H9 (cell line): Measurements from ENCODE around the gene KCNE4. TPM values are rescaled to one million over a fixed set of nuclear protein-coding genes. Genes with fewer than 3 reads are reported as not detected.

Experiments used
- DNase-seq: peaks from one replicate; pipeline ENCODE4 v3.0.0-alpha.2; 2017
- H2AFZ ChIP-seq: one replicate; pipeline ENCODE4 v1.6.1; 2013; ENCODE audit warnings: mild to moderate bottlenecking, low read length, control low read depth, moderate library complexity
- H2AK5ac ChIP-seq: 2 replicates; pipeline ENCODE4 v1.6.1; 2013; ENCODE audit warnings: low read length, control low read depth, mixed read lengths; ENCODE audit not compliant: insufficient read length
- H2BK120ac ChIP-seq: one replicate; pipeline ENCODE4 v1.6.1; 2013; ENCODE audit warnings: low read depth, mild to moderate bottlenecking, low read length, control low read depth, inconsistent platforms; ENCODE audit not compliant: poor library complexity, severe bottlenecking
- H2BK12ac ChIP-seq: 2 replicates; pipeline ENCODE4 v1.6.1; 2013; ENCODE audit warnings: low read length, control low read depth, mixed read lengths, low read depth; ENCODE audit not compliant: insufficient read length
- H2BK15ac ChIP-seq: 2 replicates; pipeline ENCODE4 v1.6.1; 2013; ENCODE audit warnings: low read depth, low read length, control low read depth
- H2BK20ac ChIP-seq: one replicate; pipeline ENCODE4 v1.6.1; 2013; ENCODE audit warnings: low read depth, mild to moderate bottlenecking, low read length, control low read depth, inconsistent platforms; ENCODE audit not compliant: poor library complexity, severe bottlenecking
- H2BK5ac ChIP-seq: 2 replicates; pipeline ENCODE4 v1.6.1; 2013; ENCODE audit warnings: low read length, control low read depth, mixed read lengths; ENCODE audit not compliant: insufficient read length
- H3K14ac ChIP-seq: 2 replicates; pipeline ENCODE4 v1.6.1; 2013; ENCODE audit warnings: low read length, control low read depth; ENCODE audit not compliant: insufficient read depth
- H3K18ac ChIP-seq: 2 replicates; pipeline ENCODE4 v1.6.1; 2013; ENCODE audit warnings: low read depth, mild to moderate bottlenecking, mixed read lengths, low read length, control low read depth; ENCODE audit not compliant: insufficient read length
- H3K23ac ChIP-seq: 2 replicates; pipeline ENCODE4 v1.6.1; 2013; ENCODE audit warnings: low read length, control low read depth, mixed read lengths, low read depth; ENCODE audit not compliant: insufficient read length
- H3K23me2 ChIP-seq: 2 replicates; pipeline ENCODE4 v1.6.1; 2013; ENCODE audit warnings: low read depth, mild to moderate bottlenecking, mixed read lengths, low read length, control low read depth; ENCODE audit not compliant: insufficient read length, poor library complexity, severe bottlenecking
- H3K27ac ChIP-seq: 2 replicates; pipeline ENCODE4 v1.5.1; 2013; ENCODE audit warnings: low read length, control low read depth, mixed read lengths, low read depth; ENCODE audit not compliant: insufficient read length
- H3K27me3 ChIP-seq: 2 replicates; pipeline ENCODE4 v1.6.1; 2013; ENCODE audit warnings: low read length, control low read depth, inconsistent platforms; ENCODE audit not compliant: insufficient read depth
- H3K4ac ChIP-seq: 2 replicates; pipeline ENCODE4 v1.6.1; 2013; ENCODE audit warnings: low read depth, mild to moderate bottlenecking, control low read depth, inconsistent platforms, low read length, moderate library complexity
- H3K4me1 ChIP-seq: 2 replicates; pipeline ENCODE4 v1.6.1; 2013; ENCODE audit warnings: low read length, control low read depth, inconsistent platforms; ENCODE audit not compliant: insufficient read depth
- H3K4me2 ChIP-seq: 2 replicates; pipeline ENCODE4 v1.6.1; 2013; ENCODE audit warnings: low read length, control low read depth, mixed read lengths; ENCODE audit not compliant: insufficient read length, insufficient read depth
- H3K56ac ChIP-seq: 2 replicates; pipeline ENCODE4 v1.6.1; 2013; ENCODE audit warnings: low read depth, mild to moderate bottlenecking, mixed read lengths, low read length, control low read depth; ENCODE audit not compliant: insufficient read length
- H3K79me1 ChIP-seq: 2 replicates; pipeline ENCODE4 v1.6.1; 2013; ENCODE audit warnings: low read depth, mild to moderate bottlenecking, moderate library complexity, low read length, control low read depth, inconsistent platforms; ENCODE audit not compliant: insufficient read depth, poor library complexity, severe bottlenecking
- H3K79me2 ChIP-seq: 2 replicates; pipeline ENCODE4 v1.6.1; 2013; ENCODE audit warnings: low read length, control low read depth, inconsistent platforms; ENCODE audit not compliant: insufficient read depth
- H3K9ac ChIP-seq: 2 replicates; pipeline ENCODE4 v1.6.1; 2013; ENCODE audit warnings: low read length, control low read depth, mixed read lengths; ENCODE audit not compliant: insufficient read length; ENCODE audit errors: extremely low read depth
- H3K9me3 ChIP-seq: one replicate; pipeline ENCODE4 v1.6.1; 2013; ENCODE audit warnings: low read depth, low read length, inconsistent platforms; ENCODE audit not compliant: control insufficient read depth
- H3T11ph ChIP-seq: one replicate; pipeline ENCODE4 v1.6.1; 2013; ENCODE audit warnings: mild to moderate bottlenecking, low read length, control low read depth, inconsistent platforms
- H4K20me1 ChIP-seq: one replicate; pipeline ENCODE4 v1.6.1; 2013; ENCODE audit not compliant: control insufficient read depth, insufficient read length, insufficient read depth
- H4K5ac ChIP-seq: 2 replicates; pipeline ENCODE4 v1.6.1; 2013; ENCODE audit warnings: low read depth, mild to moderate bottlenecking, mixed read lengths, low read length, control low read depth; ENCODE audit not compliant: insufficient read length
- H4K8ac ChIP-seq: replicated peaks from 2 replicates; pipeline ENCODE4 v1.6.1; 2013; ENCODE audit warnings: low read length, control low read depth, mixed read lengths, low read depth; ENCODE audit not compliant: insufficient read length
- H4K91ac ChIP-seq: 2 replicates; pipeline ENCODE4 v1.6.1; 2013; ENCODE audit warnings: low read depth, mild to moderate bottlenecking, moderate library complexity, mixed read lengths, low read length, control low read depth; ENCODE audit not compliant: insufficient read length
- H3K27ac Mint-ChIP-seq, 3 experiments: 2 replicates in 2 of 3; 3 replicates in 1 of 3; pipeline ENCODE4 v1.8.0; 2020 to 2021; ENCODE audit warnings: mixed read lengths in 3 of 3, mild to moderate bottlenecking in 1 of 3, moderate library complexity in 1 of 3
- H3K27me3 Mint-ChIP-seq: 2 replicates; pipeline ENCODE4 v1.8.0; 2021; ENCODE audit warnings: low read depth, mild to moderate bottlenecking, moderate library complexity, mixed read lengths
- H3K36me3 Mint-ChIP-seq, 3 experiments: 2 replicates in 2 of 3; 3 replicates in 1 of 3; pipeline ENCODE4 v1.8.0; 2020 to 2021; ENCODE audit warnings: low read depth in 3 of 3, mixed read lengths in 3 of 3; ENCODE audit not compliant: insufficient read depth in 1 of 3
- H3K4me1 Mint-ChIP-seq, 2 experiments: 2 replicates each; pipeline ENCODE4 v1.8.0; 2020; ENCODE audit warnings: mixed read lengths in 2 of 2
- H3K4me3 Mint-ChIP-seq, 2 experiments: 2 replicates in 1 of 2; 3 replicates in 1 of 2; pipeline ENCODE4 v1.8.0; 2020 to 2021; ENCODE audit warnings: mild to moderate bottlenecking in 2 of 2, mixed read lengths in 2 of 2, moderate library complexity in 1 of 2
- H3K9me3 Mint-ChIP-seq, 2 experiments: 2 replicates in 1 of 2; 3 replicates in 1 of 2; pipeline ENCODE4 v1.8.0; 2020; ENCODE audit warnings: mild to moderate bottlenecking in 2 of 2, mixed read lengths in 2 of 2, moderate library complexity in 1 of 2
- CTCF ChIP-seq: fragments of 200-600 bp; sonication (generic); conservative IDR thresholded peaks from 3 replicates; pipeline ENCODE4 v1.8.0; 2021; ENCODE audit warnings: antibody characterized with exemption, mild to moderate bottlenecking
- WGBS: extraction: QIAGEN DNeasy Blood & Tissue Kit; methylation state at CpG from one replicate; pipeline ENCODE4 v1.1.7; 2013; ENCODE audit warnings: missing lambda C conversion rate, low lambda C conversion rate, mixed read lengths; ENCODE audit not compliant: insufficient read length; ENCODE audit errors: extremely low coverage; 5-methylcytosine and 5-hydroxymethylcytosine counted together
- total RNA-seq: library from RNA; stranded (reverse); gene quantifications from 2 replicates; pipeline ENCODE4 v1.2.1, GENCODE V29; 2021

Gene KCNE4
- total RNA-seq, 1 experiment from 2014 or later, result 0.24 TPM

GRCh38 chr2:223044916-223045700 lies 6.9 kb upstream of the KCNE4 start:
- H2BK20ac ChIP-seq, result no peak overlapping the region
- no peaks in the 10 kb centered on the region for H3K9me3 ChIP-seq
- Mint-ChIP-seq H3K4me1 (peaks cover 24 to 29% of the 10 kb centered on the region in 2 experiments), H3K4me3 (no peak overlapping the region), H3K9me3 (peaks cover 0 to 3% of the 10 kb centered on the region in 2 experiments; a peak in 1 of 5 replicates), H3K27me3 (no peaks in the 10 kb centered on the region), H3K27ac (peak overlapping the region in 2 of 3 experiments; percentile 46 to 76; a peak in 3 of 7 replicates), H3K36me3 (peaks cover 0 to 12% (median 6%) of the 10 kb centered on the region in 3 experiments; a peak in 4 of 7 replicates)
- no peak overlapping the region for H3K9ac ChIP-seq
- H3K4me1 ChIP-seq, result no peaks in the 10 kb centered on the region
- no peak overlapping the region for H2AFZ ChIP-seq
- no peaks in the 10 kb centered on the region for H3K79me1 ChIP-seq
- H3K23ac ChIP-seq, result no peak overlapping the region
- H3K27ac ChIP-seq, result no peak overlapping the region
- no peak overlapping the region for H3K14ac ChIP-seq
- H3K18ac ChIP-seq, result no peak overlapping the region
- no peaks in the 10 kb centered on the region for H3K79me2 ChIP-seq
- no peaks in the 10 kb centered on the region for H3K27me3 ChIP-seq
- H4K8ac ChIP-seq, result no peak overlapping the region
- H3K4me2 ChIP-seq, result no peak overlapping the region
- DNase-seq, result no peak
- WGBS, result no CpG with 5 or more reads among the region's 5 CpGs
- H2BK120ac ChIP-seq, result no peak overlapping the region
- no peak for TF ChIP-seq CTCF
- H2BK15ac ChIP-seq, result no peak overlapping the region
- H2BK12ac ChIP-seq, result no peak overlapping the region
- no peak overlapping the region for H3T11ph ChIP-seq
- no peak overlapping the region for H4K91ac ChIP-seq
- H2AK5ac ChIP-seq, result no peak overlapping the region
- no peaks in the 10 kb centered on the region for H3K23me2 ChIP-seq
- H4K5ac ChIP-seq, result no peak overlapping the region
- no peak overlapping the region for H2BK5ac ChIP-seq
- no peak overlapping the region for H3K4ac ChIP-seq
- no peak overlapping the region for H3K56ac ChIP-seq
- H4K20me1 ChIP-seq, result no peaks in the 10 kb centered on the region
